Measurements from ENCODE around the gene ASTN1. TPM values are rescaled to one million over a fixed set of nuclear protein-coding genes. Genes with fewer than 3 reads are reported as not detected.

Gene ASTN1
- total RNA-seq, 1 donor from 2014 or later: not detected

- no peak for FAIRE-seq
- no peaks in the 10 kb centered on the region for H3K27me3 ChIP-seq (ENCODE audit: control insufficient read depth, insufficient read depth, low read length)
- no peaks in the 10 kb centered on the region for H3K36me3 ChIP-seq (ENCODE audit: control insufficient read depth, insufficient read depth, low read length)
- no peak overlapping the region for H3K4me3 ChIP-seq (ENCODE audit: low read depth, low read length)
- DNase-seq (ENCODE audit: low read depth): no peak
- TF ChIP-seq CTCF (IDR thresholded peaks at IDR 0.05; ENCODE audit: insufficient read depth, low read length, severe bottlenecking): no peak
These were observed 241.2 kb downstream of the ASTN1 start for GRCh38 chr1:176923283-176923682.

- FAIRE-seq: no peak
- no peak for TF ChIP-seq CTCF (IDR thresholded peaks at IDR 0.05; ENCODE audit: insufficient read depth, low read length, severe bottlenecking)
- H3K4me3 ChIP-seq (ENCODE audit: low read depth, low read length): no peak overlapping the region
- peak; percentile 24 for DNase-seq (ENCODE audit: low read depth)
- no peaks in the 10 kb centered on the region for H3K36me3 ChIP-seq (ENCODE audit: control insufficient read depth, insufficient read depth, low read length)
- no peaks in the 10 kb centered on the region for H3K27me3 ChIP-seq (ENCODE audit: control insufficient read depth, insufficient read depth, low read length)
These were observed 244.8 kb downstream of the ASTN1 start for GRCh38 chr1:176919386-176920378.

DNA sequence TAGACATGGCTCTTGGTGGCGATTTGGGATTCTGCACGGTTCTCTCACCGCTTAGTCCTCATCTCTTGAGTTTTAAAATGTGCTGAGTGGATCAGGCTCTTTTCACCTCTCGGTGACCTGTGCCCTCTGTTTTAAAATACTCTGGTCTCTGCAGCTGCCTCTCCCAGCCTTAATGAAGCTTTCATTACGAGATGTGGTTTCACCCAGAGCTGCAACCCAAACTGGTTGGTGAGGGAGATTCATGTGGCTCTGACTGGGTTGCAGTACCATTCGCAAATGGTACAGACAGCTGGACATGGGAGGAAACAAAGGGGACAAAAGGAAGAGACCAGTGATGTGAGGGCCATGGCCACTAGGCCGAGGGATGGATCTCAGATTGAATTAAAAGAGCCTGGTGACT lies 258.9 kb downstream of the ASTN1 start:
- Histone ChIP-seq H3K36me3 (ENCODE audit: control insufficient read depth, insufficient read depth, low read length) (no peaks in the 10 kb centered on the region), H3K27me3 (ENCODE audit: control insufficient read depth, insufficient read depth, low read length) (no peaks in the 10 kb centered on the region), H3K4me3 (ENCODE audit: low read depth, low read length) (no peak overlapping the region)
- no peak for TF ChIP-seq CTCF (IDR thresholded peaks at IDR 0.05; ENCODE audit: insufficient read depth, low read length, severe bottlenecking)
- DNase-seq (ENCODE audit: low read depth): no peak
- no peak for FAIRE-seq

- FAIRE-seq: no peak
- H3K27me3 ChIP-seq (ENCODE audit: control insufficient read depth, insufficient read depth, low read length): no peaks in the 10 kb centered on the region
- no peak for DNase-seq (ENCODE audit: low read depth)
- H3K4me3 ChIP-seq (ENCODE audit: low read depth, low read length): no peak overlapping the region
- H3K36me3 ChIP-seq (ENCODE audit: control insufficient read depth, insufficient read depth, low read length): no peaks in the 10 kb centered on the region
- no peak for TF ChIP-seq CTCF (IDR thresholded peaks at IDR 0.05; ENCODE audit: insufficient read depth, low read length, severe bottlenecking)
These were observed 260.3 kb downstream of the ASTN1 start for GRCh38 chr1:176904057-176904751.

DNA sequence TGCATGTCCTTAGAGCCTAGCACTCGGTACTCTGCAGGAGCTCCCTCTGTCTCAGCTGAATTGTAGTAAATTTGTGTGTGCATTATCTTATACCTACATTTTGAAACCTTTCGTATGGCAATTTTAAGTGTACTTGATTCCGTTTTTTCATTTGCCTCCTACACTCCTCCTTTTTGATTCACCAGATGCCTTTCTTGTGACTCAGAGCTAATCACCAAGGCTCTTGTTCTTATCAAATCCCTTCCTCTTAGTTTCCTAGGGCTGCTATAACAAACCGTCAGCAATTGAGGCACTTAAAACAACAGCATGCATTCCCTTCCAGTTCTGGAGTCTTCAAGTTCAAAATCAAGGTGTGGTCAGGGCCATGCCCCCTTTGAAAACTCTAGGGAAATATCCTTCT lies 261.0 kb downstream of the ASTN1 start:
- FAIRE-seq (no peak), DNase-seq (ENCODE audit: low read depth) (peak; percentile 79)
- Histone ChIP-seq H3K27me3 (ENCODE audit: control insufficient read depth, insufficient read depth, low read length) (no peaks in the 10 kb centered on the region), H3K4me3 (ENCODE audit: low read depth, low read length) (no peak overlapping the region), H3K36me3 (ENCODE audit: control insufficient read depth, insufficient read depth, low read length) (no peaks in the 10 kb centered on the region)
- no peak for TF ChIP-seq CTCF (IDR thresholded peaks at IDR 0.05; ENCODE audit: insufficient read depth, low read length, severe bottlenecking)

Data from bronchial epithelial cell (primary cell).